ENCODE measurements around the gene SSBP3.
"Not testable (repeated sequence)": the region's sequence is repeated elsewhere in the genome, so short reads cannot be mapped to it uniquely, and the experiment has no call there.

SSBP3 gene

DNA sequence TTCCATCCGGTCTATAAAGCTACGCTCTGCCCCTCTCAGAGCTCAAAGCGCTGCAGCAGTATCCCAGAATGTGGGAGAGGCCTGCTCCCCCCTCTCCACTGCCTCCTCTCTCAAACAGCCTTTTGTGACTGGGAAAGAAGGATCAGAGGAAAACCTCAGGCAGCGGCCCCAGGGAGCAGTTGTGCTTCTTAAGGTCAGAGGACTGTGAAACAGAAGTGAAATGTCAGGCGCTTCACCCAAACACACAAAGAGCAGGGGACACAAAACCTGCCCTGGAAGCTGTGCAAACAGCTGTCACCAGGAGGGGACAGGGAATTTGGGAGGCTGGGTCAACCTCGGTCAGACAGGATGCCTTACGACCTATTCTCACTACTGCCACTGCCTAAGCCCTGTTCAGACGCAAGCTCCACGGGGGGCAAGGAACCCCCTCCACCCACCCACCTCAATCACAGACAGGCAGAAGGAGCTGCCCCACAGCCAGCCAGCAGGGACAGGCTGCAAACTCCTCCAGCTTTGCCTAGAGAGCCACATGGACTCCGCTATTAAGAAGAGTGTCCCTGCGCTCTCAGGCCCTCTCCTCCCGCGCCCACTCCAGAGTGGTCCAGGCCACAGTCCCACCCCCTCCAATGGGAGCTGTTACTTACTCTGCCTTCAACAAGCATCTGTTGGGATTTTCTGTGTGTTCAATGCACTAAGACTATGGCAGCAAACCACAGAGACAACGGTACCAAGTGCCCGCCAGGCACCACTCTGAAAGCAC is 14.6 kb downstream of the SSBP3 start:
- no peak for DNase-seq

DNA sequence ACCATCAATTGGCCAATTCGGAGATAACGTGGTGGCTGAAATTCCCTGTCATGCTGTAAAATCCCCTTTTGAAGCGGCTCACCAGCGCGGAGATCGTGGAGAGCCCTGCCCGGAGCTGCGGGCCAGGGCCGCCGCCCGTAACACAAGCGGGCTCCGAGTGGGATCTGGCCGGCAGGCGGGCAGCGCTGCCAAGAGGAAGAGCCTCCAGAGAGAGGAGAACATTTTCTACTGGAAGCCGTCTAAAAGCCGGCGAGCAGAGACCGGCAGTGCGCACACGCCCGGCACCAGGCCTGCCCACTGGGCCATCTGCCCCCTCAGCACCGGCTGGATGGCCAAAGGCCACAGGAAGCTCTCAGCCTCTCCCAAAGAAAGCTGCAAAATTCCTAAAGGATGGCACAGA is 15.5 kb downstream of the SSBP3 start:
- no peak for DNase-seq

DNA sequence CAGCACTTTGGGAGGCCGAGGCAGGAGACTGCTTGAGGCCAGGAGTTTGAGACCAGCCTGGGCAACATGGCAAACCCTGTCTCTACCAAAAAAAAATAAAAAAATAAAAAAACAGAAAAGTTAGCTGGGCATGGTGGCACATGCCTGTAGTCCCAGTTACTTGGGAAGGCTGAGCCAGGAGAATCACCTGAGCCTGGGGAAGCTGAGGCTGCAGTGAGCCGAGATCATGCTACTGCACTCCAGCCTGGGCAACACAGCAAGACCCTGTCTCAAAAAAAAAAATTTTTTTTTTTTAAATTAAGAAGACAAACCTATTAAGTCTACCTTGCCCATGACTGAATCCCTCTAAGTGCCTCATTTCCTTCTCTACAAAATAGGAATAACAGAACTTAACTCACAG is 16.6 kb downstream of the SSBP3 start:
- not testable (repeated sequence) for DNase-seq

DNA sequence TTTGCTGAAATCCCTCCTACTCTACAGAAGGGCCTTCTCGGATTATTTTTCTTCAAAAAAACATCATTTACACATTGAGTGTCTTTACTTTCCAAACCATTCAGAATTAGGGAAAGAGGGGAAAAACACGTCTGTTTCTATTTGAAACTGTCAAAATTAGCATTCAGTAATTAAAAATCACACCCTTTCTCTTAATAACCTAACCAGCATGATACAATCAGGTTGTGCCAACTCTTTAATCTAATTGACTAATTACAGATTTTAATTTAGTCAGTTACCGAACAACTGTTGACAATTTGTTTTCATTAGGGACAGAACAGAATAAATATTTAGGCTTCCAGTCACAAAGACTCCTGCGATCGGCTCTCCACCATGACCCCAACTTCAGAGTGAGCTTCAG is 18.8 kb downstream of the SSBP3 start:
- DNase-seq = no peak

DNA sequence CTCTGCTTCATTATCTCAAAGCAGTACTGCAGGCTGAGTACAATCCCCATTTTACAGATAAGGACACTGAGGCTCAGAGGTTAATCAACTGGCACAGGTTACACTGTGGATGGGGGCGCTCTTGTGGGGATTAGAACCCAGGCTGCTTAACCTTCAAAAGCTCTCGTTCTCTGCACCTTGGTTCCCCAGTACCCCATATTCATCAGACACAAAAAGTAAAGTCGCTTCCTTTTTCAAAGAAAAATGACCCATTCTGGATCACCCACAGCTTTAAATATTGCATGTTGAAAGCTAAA is 20.5 kb downstream of the SSBP3 start:
- DNase-seq = no peak

DNA sequence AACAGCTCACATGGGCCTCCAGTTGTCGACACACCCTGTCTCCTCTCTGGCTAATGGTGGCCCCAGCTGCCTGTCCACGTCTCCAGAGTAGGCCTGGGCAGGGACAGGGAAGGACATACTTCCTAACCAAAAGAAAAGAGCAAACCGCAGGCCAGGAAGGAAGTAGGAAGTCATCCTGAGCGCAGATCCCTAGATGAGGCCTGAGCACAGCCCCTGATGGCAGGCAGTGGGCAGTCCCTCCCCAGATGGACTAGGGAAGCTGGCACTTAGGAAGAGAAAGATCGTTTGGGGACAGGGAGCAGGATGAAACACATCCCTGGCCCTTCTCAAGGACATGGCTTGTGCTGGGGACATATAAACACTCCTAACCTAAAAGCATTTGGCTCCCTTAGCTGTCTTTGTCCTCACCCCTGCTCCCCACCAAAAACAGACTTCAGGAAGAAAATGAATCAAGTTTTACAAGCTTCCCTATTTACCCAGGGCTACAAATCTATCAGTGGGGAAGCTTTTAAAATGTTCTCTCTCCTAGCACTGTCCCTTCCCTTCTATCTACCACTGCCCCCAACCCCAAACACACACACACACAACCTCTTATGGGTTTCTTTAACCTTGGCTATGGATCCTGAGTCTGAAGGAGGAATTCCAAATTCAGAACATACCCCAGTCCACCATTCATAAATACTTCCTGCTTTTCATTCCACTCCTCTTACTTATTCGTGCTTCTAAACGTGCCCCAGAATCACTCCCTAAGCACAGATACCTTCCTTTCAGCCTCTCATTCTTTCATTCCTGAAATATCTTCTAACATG is 21.1 kb downstream of the SSBP3 start:
- peak; percentile 67 for DNase-seq

DNA sequence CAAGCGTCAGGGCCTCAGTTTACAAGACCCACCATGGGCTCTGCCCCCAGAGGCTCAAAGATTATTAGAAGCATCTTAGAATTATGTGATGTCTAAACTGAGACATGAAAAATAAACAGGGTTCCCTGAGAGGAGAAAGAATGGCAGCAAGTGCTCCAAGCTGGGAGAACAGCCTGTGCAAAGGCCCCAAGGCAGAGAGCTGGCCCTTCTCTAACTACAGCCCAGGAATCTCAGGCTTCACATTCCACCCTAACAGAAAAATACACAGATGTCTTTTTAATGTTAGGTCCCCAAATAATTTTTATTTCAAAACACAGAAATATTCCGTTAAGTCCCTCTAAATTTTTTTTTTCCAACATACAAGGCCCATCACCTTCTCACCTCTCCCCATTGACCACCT is 21.7 kb downstream of the SSBP3 start:
- DNase-seq = no peak

DNA sequence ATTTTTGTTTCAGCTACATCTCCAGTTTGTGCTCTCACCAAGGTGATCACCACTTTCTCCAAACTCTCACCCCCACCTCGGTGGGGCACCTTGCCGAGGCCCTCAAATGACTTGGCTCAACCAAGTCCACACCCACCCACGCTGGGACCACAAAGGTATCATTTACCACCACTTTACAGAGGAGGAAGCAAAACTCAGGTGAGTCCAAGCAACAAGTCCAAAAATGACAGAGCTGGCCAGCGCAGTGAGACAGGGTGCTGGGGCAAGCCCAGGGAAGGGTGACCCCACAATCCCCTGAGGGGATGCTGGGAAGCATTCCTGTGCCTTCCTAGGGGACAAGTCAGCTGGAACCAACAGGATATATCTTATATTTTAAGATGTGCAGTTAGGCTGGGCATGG is 24.7 kb downstream of the SSBP3 start:
- DNase-seq = no peak

DNA sequence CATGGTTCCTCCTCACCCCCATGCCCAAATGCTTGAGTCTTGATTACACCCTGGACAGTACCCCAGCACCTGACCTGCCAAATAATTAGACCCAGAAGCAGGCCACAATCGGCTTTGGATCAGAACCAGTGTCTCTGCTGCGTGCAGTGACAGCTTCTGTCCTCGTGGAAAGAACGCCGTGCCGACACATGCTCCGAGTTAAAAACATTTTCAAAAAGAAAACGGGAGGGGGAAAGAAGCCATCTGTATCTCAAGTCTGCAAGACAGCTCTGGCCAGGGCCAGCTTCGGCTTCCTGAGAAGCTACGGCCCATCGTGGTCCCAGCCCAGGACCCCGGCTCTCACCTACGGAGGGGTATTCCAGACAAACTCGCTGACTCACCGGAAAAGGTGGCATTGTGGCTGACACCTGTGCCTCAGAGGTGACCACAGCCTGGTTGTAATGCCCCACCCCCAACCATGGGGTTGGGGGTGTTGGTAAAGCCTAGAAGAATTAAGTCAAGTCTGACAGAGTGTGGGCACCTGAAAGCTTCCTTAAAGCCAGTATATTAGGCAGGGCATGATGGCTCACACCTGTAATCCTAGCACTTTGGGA is 25.8 kb downstream of the SSBP3 start:
- DNase-seq = no peak

DNA sequence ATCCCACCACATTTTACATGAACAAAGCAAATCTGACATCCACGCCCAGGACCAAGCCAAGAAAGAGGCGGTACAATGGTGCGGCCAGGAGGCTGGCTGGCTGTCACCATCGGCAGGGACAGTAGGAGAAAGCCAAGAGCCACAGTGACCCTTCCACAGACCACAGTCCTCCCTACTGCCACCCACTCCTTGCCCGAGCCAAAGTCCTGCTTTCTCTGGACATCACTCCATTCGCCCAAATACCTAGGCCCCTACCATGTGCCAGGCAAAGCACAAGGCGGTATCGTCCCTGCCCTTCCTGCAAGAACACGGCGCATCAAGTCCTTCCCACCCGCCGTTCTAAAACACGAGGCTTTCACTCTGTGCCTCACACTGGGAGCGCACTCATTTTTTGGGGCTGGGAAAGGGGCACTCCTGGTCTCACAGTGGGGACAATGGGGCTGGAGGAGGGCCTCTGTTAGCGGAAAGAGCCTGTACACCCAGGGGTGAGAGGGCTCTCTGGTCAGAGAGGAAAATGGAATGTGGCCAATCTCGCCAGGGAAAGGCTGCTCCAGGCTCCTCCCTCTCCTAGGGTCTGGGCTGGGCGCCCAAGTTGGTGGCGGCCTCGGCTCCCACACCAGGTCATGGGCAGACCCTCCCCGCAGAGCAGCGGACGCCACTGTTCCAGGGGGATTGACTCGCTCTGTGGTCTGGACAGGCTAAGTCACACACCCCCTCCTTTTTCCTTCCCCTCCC is 26.5 kb downstream of the SSBP3 start:
- peak; percentile 20 for DNase-seq

DNA sequence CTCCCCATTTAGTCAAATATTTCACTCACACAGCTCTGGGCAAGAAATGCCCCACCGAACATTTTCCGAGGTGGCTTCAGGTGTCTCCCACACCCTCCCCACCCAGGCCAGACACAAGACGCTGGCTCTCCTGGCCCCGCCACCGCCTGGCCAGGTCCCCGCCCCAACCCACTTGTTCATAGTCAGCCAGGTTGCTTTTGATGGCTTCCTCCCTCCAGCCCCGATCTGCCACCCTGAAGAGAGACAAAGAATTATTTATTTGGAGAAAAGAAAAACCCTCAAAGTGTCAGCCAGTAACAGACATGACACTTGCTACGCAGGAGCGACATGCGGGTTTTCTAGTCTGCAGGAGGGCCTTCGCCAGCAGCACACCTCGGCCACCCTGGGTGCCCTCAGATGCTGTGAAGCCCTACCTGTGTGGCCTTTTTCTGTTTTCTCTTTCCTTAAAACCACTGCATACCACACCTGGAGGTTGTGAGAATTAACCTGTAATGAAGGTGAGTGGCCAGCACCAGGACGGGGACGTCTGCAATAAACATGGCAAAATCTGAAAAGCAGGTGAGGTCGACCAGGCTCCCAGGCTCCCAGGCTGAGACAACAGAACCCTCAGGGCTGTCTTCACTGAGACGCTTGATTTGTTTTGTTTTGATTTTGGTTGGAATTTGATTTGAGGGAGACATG is 27.2 kb downstream of the SSBP3 start:
- no peak for DNase-seq

DNA sequence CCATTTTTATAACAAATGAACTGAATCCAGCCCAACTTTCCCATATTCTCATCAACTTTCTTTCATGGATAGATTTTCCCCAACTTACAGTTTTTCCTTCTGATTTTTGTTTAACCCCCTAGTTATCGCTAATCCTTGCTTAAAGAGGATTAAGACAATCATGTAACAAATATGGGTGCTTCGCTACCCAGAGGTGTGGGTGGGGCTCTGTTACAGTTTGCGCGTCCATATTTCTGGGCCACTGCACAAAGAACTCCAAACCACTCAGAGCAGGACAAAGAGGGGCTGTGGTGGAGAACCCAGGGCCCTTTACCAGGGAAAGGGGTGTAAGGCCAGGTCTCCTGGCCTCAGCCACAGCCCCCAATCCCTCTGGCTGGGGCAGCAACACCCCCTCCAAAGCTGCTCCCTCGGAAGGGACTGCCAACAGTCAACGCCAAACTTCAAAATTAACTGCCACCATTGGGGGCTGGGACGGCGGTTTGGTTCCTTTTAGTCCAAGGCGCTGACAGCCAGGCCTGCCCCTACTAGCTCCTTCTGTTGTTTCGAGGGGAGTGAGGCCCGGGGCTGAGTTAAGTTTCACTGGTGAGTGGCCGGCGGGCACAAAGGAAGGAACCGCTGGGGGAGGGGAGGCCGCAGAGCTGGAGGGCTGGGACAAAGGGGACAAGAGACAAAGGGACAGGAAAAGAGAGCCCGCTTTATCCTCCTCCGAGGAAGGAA is 27.9 kb downstream of the SSBP3 start:
- no peak for DNase-seq

DNA sequence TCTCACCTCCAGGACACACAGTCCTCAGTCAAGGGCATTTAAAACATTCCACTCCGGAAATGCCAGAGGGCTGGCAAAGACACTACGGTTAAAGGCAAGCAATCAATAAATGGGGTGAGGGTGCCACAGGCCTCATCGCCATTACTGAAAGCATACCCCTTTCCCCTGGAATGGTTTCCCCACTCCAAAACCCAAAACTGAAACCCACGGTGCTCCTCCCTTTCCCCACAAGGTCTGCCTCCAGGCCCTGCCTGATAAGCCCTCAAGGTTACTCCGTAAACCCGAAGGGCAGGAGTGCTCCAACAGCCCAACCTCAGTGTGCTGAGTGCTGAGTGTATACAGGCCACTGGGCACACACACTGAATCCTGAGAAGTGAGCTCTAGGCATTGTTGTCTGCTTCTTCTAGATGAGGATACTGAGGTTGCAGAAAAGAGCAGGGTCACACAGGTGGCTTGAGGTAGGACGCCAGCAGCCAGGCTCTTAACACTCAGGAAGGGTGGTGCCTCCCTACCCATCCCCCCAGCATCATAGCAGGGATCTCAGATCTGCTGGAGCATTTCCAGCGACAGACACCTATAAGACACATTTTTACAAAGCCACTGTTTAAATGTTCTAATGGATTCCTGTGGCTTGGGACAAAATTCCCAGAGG is 29.0 kb downstream of the SSBP3 start:
- DNase-seq = peak; percentile 73

DNA sequence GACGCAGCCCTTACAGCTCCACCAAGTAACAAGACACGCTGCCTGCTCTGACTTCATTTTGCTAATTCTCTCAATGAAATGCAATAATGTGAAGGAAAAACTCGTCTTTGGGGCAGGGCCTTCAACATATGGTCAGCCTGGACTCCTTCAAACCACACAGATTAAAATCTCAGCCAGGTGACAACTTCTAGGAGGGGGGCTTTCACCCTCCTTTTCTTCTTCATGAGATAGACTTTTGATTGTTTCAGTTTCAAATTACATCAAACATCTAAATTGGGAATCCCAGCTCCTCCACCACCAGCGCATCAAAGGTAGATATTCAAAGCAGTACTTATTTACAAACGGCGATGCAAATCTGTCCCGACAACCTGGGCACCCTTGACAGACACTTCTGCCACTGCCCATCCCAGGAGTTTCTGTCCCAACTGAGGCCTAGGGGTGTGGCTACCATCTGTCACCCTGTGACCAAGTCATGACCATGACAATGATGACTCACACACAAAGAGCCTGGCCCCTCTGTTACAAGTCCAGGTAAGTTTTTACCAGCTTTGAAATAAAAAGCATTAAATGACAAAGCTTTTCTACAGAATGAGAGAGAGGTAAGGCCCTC is 29.7 kb downstream of the SSBP3 start:
- DNase-seq = no peak

DNA sequence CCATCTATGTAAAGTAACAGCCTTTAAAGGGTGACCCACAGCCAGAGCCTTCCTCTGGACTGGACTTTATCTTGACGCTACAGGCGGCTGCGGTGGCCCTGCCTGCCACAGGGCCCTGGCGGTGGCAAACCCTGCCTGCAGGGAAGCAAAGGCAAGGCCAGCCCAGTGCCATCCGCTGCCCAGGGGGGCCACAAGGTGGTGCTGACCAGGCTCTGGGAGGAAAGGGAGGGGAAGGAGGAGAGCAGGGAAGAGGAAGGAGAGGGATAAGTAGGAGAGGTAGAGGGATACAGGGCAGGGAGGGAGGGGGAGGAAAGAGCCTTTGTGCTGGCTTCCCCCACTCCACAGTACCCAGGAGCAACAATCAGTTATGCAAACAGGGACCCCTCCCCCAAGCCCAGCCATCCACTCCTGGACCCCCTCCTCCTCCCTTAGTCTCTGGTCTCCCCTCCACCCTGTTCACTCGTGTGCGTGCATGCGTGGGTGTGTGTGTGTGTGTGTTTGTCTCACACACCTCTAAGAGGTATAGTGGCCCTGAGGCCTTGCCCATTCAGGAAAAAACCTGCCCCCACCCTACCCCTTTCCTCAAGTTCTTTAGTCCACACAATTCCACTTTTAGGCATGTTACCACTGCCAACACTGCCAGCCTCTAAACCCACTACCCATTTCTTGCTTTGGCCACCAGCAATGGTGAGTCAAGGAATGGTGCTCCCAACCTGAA is 30.3 kb downstream of the SSBP3 start:
- no peak for DNase-seq

DNA sequence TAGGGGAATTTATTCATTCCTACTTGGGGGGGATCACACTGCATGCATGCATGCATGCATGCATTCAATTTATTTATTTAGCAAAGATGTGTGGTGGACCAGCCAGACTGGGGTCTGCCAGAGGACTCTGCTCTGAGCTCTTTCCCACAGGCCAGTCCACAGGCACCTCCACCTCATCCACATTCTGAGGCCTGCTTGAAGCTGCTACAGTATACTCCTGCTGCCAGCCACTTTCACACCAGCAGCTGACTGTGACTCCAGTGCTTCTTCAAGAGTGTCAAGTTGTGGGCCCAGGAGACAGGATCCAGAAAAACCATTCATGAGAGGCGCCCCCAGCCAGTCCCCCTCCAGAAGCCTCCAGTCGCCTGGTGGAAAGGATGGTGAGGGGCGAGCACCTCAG is 30.9 kb downstream of the SSBP3 start:
- DNase-seq = no peak

DNA sequence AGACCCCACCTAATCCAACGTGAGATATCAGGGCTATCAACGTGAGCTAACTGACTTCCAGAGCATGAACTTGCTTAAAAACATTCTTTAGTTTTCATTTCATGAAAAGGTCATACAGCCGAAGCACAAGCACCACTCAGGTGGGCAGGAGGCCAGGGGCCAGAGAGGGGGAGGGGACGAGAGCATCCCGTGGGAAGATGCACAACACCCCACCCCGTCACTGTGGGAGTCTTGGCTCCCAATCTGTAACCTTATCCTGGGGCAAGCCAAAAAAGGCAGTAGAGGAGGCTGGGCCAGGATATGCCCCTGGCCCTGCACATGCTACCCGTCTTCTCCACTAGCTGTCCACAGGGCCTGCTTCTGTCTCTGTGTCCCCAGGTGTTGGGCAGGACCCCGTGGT is 31.4 kb downstream of the SSBP3 start:
- no peak for DNase-seq

DNA sequence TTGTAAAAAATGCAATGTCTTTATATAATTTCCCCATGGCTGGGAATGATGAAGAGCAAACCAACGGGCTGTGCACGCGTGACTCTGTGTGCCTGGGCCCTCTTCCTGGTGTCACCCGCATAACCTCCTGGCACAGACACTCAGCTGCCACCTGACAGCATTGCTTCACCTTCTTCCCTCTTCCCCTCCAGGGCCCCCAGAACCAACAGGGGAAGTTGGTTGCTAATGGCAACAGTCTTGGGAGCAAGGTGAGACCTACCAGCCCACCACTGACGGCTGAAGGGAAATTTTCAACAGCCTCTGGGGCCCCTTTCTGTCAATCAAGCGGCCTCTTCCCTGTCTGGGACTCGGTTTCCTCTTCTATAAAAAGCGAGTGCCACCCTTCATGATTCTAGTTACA is 33.2 kb downstream of the SSBP3 start:
- DNase-seq = no peak

DNA sequence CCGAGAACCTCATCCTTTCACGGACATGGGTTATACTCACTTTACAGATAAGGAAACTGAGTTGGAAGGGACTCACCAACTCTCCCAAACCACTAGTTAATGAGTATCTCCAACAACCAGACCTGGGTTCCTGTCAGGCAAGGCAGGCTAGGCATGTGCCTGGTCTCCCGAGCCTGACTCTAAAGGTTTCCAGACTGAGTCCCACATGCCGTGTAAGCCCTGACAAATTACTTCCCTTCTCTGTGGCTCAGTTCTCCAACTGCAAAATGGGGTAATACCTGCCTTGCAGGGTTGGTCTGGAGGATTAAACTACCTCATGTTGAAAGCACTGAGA is 34.3 kb downstream of the SSBP3 start:
- DNase-seq = no peak

DNA sequence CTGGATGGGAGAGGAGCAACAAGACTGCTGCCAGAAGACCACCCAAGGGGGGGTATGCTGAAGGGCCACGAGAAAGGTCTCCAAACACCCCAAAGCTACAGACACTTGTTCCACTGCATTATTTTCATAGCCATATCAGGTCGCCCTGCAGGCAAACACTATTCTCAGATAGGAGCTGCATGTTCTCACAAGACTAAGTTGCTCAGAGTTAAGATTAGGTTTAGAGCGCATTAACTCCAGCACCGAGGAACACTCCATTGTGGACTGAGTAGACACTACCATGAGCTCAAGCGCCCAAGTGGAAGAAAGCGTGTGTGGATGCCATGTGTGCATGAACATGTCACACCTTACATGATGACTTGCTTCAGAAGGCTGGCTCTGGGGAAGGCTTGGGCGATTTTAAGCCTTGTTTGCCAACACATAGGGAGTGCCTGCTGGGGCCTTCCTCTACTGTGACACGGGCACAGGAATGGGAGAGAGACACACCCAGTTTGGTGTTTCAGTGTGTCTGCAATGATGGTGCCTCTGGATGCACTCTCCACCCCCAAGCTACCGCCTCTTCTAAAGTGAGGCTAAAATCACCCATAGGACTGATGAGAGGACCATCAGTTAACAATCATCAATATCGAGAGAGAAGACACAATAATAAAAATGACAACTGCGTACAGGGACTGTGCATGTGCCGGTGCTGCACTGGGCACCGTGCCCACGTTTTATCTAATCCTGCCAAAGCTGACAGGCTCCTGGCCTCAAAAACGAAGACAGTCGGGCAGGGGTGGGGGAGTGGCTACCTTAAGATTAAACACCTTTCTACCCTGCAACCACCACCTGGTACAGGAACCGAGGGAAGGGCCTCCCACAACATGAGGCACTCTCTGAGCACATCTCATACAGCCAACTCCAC is 34.9 kb downstream of the SSBP3 start:
- DNase-seq = no peak

Data from fibroblast of upper back skin (primary cell).